GM18499 (cell line): ENCODE results near the gene ZBTB32.
"Not testable (repeated sequence)": the region's sequence is repeated elsewhere in the genome, so short reads cannot be mapped to it uniquely, and the experiment has no call there.

Source experiments
- ATAC-seq: cut with Tn5 transposase; IDR thresholded peaks from one replicate; pipeline ENCODE4 v1.9.1; 2021; ENCODE audit warnings: moderate number of reproducible peaks; ENCODE audit not compliant: insufficient read depth, unreplicated experiment

ZBTB32 gene

GRCh38 chr19:35704218-35704617 lies at the start of gene ZBTB32:
Gene ZBTB32 (plus strand): TSS chr19:35704558. CDS start chr19:35714627, 10,069 bp downstream.
- ATAC-seq: no peak

GRCh38 chr19:35654828-35655227 lies 49.5 kb upstream of the ZBTB32 start:
- ATAC-seq: not testable (repeated sequence)

- ATAC-seq: no peak
Measured at GRCh38 chr19:35655600-35655999, 48.8 kb upstream of the ZBTB32 start.

GRCh38 chr19:35656700-35657099 lies 47.7 kb upstream of the ZBTB32 start:
- ATAC-seq: no peak

- no peak for ATAC-seq
Measured at GRCh38 chr19:35657904-35658700, 46.3 kb upstream of the ZBTB32 start.

- ATAC-seq: no peak
Measured at GRCh38 chr19:35661995-35662340, 42.4 kb upstream of the ZBTB32 start.

GRCh38 chr19:35663981-35664380 lies 40.4 kb upstream of the ZBTB32 start:
- no peak for ATAC-seq

GRCh38 chr19:35665157-35665556 lies 39.2 kb upstream of the ZBTB32 start:
- ATAC-seq: no peak

- no peak for ATAC-seq
Measured at GRCh38 chr19:35665604-35666003, 38.8 kb upstream of the ZBTB32 start.

- no peak for ATAC-seq
Measured at GRCh38 chr19:35666251-35666913, 38.0 kb upstream of the ZBTB32 start, which contains the start of gene UPK1A. Gene UPK1A (plus strand): TSS chr19:35666517. CDS start chr19:35666813, 296 bp downstream.

GRCh38 chr19:35669566-35669965 lies 34.8 kb upstream of the ZBTB32 start:
- no peak for ATAC-seq

GRCh38 chr19:35669974-35670373 lies 34.4 kb upstream of the ZBTB32 start:
- no peak for ATAC-seq

GRCh38 chr19:35670686-35671085 lies 33.7 kb upstream of the ZBTB32 start:
- ATAC-seq: no peak

GRCh38 chr19:35671818-35672217 lies 32.5 kb upstream of the ZBTB32 start:
- no peak for ATAC-seq

GRCh38 chr19:35673121-35673804 lies 31.1 kb upstream of the ZBTB32 start:
- no peak for ATAC-seq

GRCh38 chr19:35675589-35676140 lies 28.7 kb upstream of the ZBTB32 start:
- ATAC-seq: no peak

- no peak for ATAC-seq
Measured at GRCh38 chr19:35689836-35690235, 14.5 kb upstream of the ZBTB32 start.

GRCh38 chr19:35691106-35691505 lies 13.3 kb upstream of the ZBTB32 start:
- ATAC-seq: not testable (repeated sequence)

- no peak for ATAC-seq
Measured at GRCh38 chr19:35692010-35692409, 12.3 kb upstream of the ZBTB32 start.

- ATAC-seq: no peak
Measured at GRCh38 chr19:35693422-35693821, 10.9 kb upstream of the ZBTB32 start.
